ENCODE data around the gene C3orf52.

DNA sequence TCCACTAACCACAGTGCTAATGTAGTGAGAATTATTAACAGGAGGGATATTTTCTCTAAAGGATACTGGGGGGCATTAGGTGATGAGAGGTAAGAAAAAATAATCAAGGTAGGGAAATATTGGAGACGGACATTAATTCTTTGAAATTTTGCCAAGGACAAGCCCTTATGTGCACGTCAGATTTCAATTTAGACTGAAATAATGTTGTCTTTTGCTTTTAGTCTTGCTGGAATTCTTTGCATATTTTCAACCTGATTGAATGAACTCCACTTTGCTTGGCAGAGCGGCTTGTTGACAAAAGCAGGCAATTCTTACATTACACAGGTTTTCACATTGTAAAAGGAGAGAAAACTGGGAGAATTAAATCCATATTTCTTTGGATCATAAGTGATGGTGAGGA is 25.0 kb upstream of the C3orf52 start:
- TF ChIP-seq, protein P1, sequence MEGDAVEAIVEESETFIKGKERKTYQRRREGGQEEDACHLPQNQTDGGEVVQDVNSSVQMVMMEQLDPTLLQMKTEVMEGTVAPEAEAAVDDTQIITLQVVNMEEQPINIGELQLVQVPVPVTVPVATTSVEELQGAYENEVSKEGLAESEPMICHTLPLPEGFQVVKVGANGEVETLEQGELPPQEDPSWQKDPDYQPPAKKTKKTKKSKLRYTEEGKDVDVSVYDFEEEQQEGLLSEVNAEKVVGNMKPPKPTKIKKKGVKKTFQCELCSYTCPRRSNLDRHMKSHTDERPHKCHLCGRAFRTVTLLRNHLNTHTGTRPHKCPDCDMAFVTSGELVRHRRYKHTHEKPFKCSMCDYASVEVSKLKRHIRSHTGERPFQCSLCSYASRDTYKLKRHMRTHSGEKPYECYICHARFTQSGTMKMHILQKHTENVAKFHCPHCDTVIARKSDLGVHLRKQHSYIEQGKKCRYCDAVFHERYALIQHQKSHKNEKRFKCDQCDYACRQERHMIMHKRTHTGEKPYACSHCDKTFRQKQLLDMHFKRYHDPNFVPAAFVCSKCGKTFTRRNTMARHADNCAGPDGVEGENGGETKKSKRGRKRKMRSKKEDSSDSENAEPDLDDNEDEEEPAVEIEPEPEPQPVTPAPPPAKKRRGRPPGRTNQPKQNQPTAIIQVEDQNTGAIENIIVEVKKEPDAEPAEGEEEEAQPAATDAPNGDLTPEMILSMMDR (conservative IDR thresholded peaks at IDR 0.05; ENCODE audit: low read length), result no peak
- TF ChIP-seq EZH2phosphoT487 (IDR thresholded peaks at IDR 0.05; ENCODE audit: borderline replicate concordance), result no peak
